Measurements from ENCODE around the gene SUCLG1. TPM values are rescaled to one million over a fixed set of nuclear protein-coding genes. Genes with fewer than 3 reads are reported as not detected.

Gene SUCLG1
- total and polyA plus RNA-seq, 2 of the 8 experiments (the other 6 are each of a cell fraction or from before 2014, with no cell fraction given): 19.9 to 40.0 TPM

GRCh38 chr2:84395820-84396219 is 63.3 kb downstream of the SUCLG1 start:
- no peak overlapping the region for H2BK5ac ChIP-seq (ENCODE audit: low read depth, low read length)
- no peak overlapping the region for H3K23ac ChIP-seq (ENCODE audit: insufficient read length)
- DNase-seq (ENCODE audit: low read depth in 1 of 2, low spot score in 2 of 2) (no peak), FAIRE-seq (no peak)
- no peaks in the 10 kb centered on the region for H4K20me1 ChIP-seq (replicated peaks in 1 of 2; ENCODE audit: control insufficient read depth in 1 of 2, insufficient read depth in 2 of 2, low read length in 2 of 2)
- H2AK5ac ChIP-seq (ENCODE audit: low read depth, low read length): no peak overlapping the region
- no peaks in the 10 kb centered on the region for H3K27me3 ChIP-seq (replicated peaks in 1 of 4; ENCODE audit: control insufficient read depth in 3 of 4, extremely low read depth in 1 of 4, insufficient read depth in 3 of 4, low read length in 3 of 4)
- H4K5ac ChIP-seq (ENCODE audit: insufficient read length, low read depth, low read length): no peak overlapping the region
- H3K79me1 ChIP-seq (ENCODE audit: low read depth, low read length): no peaks in the 10 kb centered on the region
- H3K79me2 ChIP-seq (ENCODE audit: control insufficient read depth in 1 of 2, insufficient read depth in 2 of 2, low read length in 2 of 2): no peaks in the 10 kb centered on the region
- H3K9ac ChIP-seq (replicated peaks in 1 of 4; ENCODE audit: extremely low read depth in 1 of 4, low read depth in 3 of 4, low read length in 3 of 4): no peak overlapping the region
- H3K23me2 ChIP-seq (ENCODE audit: low read depth, low read length): no peaks in the 10 kb centered on the region; the same call in 1 of the 2 replicates
- no peak overlapping the region for H3K18ac ChIP-seq (ENCODE audit: extremely low read depth, low read length)
- H3K36me3 ChIP-seq (ENCODE audit: control insufficient read depth in 2 of 4, insufficient read depth in 4 of 4, low read length in 3 of 4): no peaks in the 10 kb centered on the region
- H2AFZ ChIP-seq (ENCODE audit: low read length): no peak overlapping the region
- POLR2A ChIA-PET (ENCODE audit: partially characterized antibody): no interaction called here
- H3K4me1 ChIP-seq (replicated peaks in 1 of 4; ENCODE audit: control insufficient read depth in 3 of 4, insufficient read depth in 4 of 4, low read length in 3 of 4): no peaks in the 10 kb centered on the region
- no peaks in the 10 kb centered on the region; a peak in 1 of 4 replicates for H3K9me3 ChIP-seq (ENCODE audit: insufficient read depth in 2 of 2, low read depth in 1 of 2, low read length in 1 of 2)
- H3K4me3 ChIP-seq (ENCODE audit: extremely low read depth in 1 of 4, insufficient read depth in 2 of 4, low read depth in 3 of 4, low read length in 4 of 4): no peak overlapping the region
- TF ChIP-seq JUN (IDR thresholded peaks at IDR 0.05; ENCODE audit: low read depth, low read length) (no peak), NANOG (IDR thresholded peaks at IDR 0.05; ENCODE audit: insufficient read depth, low read depth, low read length, poor library complexity, severe bottlenecking) (no peak), PHF8 (conservative IDR thresholded peaks at IDR 0.05; ENCODE audit: low read depth, low read length) (no peak)
- no peak overlapping the region for H2BK12ac ChIP-seq (ENCODE audit: low read depth, low read length)
- H3K27ac ChIP-seq (ENCODE audit: low read depth, low read length): no peak overlapping the region
- CTCF ChIA-PET (ENCODE audit: partially characterized antibody): no interaction called here
- H4K91ac ChIP-seq (replicated peaks; ENCODE audit: insufficient read length, low read length): no peak overlapping the region
- WGBS, 2 experiments (ENCODE audit: extremely low coverage in 1 of 2, insufficient coverage in 1 of 2, insufficient read length in 1 of 2, insufficient replicate concordance in 2 of 2, low coverage in 1 of 2, low lambda C conversion rate in 2 of 2, missing lambda C conversion rate in 1 of 2): 90% methylated on average over 3 of the region's 3 CpGs; no CpG with 5 or more reads in 1 of the 2 experiments
- no peak overlapping the region for H2BK20ac ChIP-seq (ENCODE audit: low read length)
- no peak overlapping the region for H3K14ac ChIP-seq (ENCODE audit: insufficient read length)
- no peak overlapping the region for H2BK15ac ChIP-seq (ENCODE audit: low read length)
- H3K56ac ChIP-seq (replicated peaks; ENCODE audit: insufficient read length, low read depth, low read length): no peak overlapping the region
- no peak overlapping the region for H3K4me2 ChIP-seq (ENCODE audit: insufficient read depth in 1 of 2, low read depth in 2 of 2, low read length in 2 of 2)
- H2BK120ac ChIP-seq (replicated peaks; ENCODE audit: low read depth, low read length): no peak overlapping the region
- H4K8ac ChIP-seq (ENCODE audit: extremely low read depth, insufficient read depth, low read length): no peak overlapping the region
- no peak overlapping the region for H3K4ac ChIP-seq (replicated peaks; ENCODE audit: insufficient read length, low read depth, low read length)

Measured in H1 (cell line).